K562 (cell line): ENCODE results near the gene MAP4K1. TPM values are rescaled to one million over a fixed set of nuclear protein-coding genes. Genes with fewer than 3 reads are reported as not detected.

Source experiments
- ARHGAP35 ChIP-seq: fragments of 450-650 bp; IDR thresholded peaks from 2 replicates; pipeline ENCODE4 v1.6.1; 2018; ENCODE audit not compliant: partially characterized antibody
- FOXP1 ChIP-seq: sonication (generic); formaldehyde crosslinking; IDR thresholded peaks from 2 replicates; pipeline ENCODE4 v1.8.0; 2022; ENCODE audit warnings: mild to moderate bottlenecking, missing genetic modification reagents
- OTX1 ChIP-seq: fragments of 450-650 bp; formaldehyde crosslinking; IDR thresholded peaks from 2 replicates; pipeline ENCODE4 v1.4.0; 2022; ENCODE audit warnings: mild to moderate bottlenecking
- SAP30 ChIP-seq: fragments of 200-600 bp; sonication (generic); IDR thresholded peaks from 2 replicates; pipeline ENCODE4 v1.6.1; 2012; ENCODE audit warnings: borderline replicate concordance, low read depth, mild to moderate bottlenecking, moderate library complexity, low read length, control low read depth, inconsistent platforms; ENCODE audit not compliant: insufficient read depth, poor library complexity, severe bottlenecking
- SP2 ChIP-seq: IDR thresholded peaks from 2 replicates; pipeline ENCODE4 v1.6.1; 2011; ENCODE audit warnings: mild to moderate bottlenecking, low read depth, low read length, moderate library complexity; ENCODE audit not compliant: poor library complexity, severe bottlenecking; ENCODE audit errors: extremely low read depth
- ZNF24 ChIP-seq: fragments of 450-650 bp; IDR thresholded peaks from 2 replicates; pipeline ENCODE4 v1.6.1; 2016
- ZNF785 ChIP-seq: fragments of 250-450 bp; sonication (Bioruptor Pico); IDR thresholded peaks from 2 replicates; pipeline ENCODE4 v1.4.0; 2020; ENCODE audit warnings: mild to moderate bottlenecking
- polyA plus RNA-seq, 8 experiments: library from polyadenylated mRNA; depleted of rRNA in 4 of 8; stranded (reverse) in 5 of 8; unstranded in 3 of 8; fragments of >200 nt; fragmentation: Nextera tagmentation in 2 of 8; fragmentation: Illumina TruSeq in 1 of 8; extraction: Ambion mirVana in 2 of 8; extraction: Trizol in 1 of 8; gene quantifications; 2 replicates each; pipeline versions ENCODE4 v1.2.1 to v1.2.3, GENCODE V29; 2011 to 2014; ENCODE audit warnings: inconsistent platforms in 1 of 8, missing spikeins in 1 of 8
- total RNA-seq, 7 experiments: library from RNA; depleted of rRNA in 6 of 7; stranded (reverse); fragments of >200 nt in 6 of 7; fragmentation: Illumina TruSeq in 2 of 7; extraction: Trizol in 2 of 7; gene quantifications; 2 replicates each; pipeline versions ENCODE4 v1.2.1 to v1.2.3, GENCODE V29; 2011 to 2021; ENCODE audit warnings: low replicate concordance in 1 of 7
- TF ChIP-seq, protein P1 (sequence below): fragments of 450-650 bp; formaldehyde crosslinking; IDR thresholded peaks from 2 replicates; pipeline ENCODE4 v1.4.0; 2022; ENCODE audit warnings: missing genetic modification characterization
- TF ChIP-seq, protein P2 (sequence below): fragments of 250-450 bp; sonication (Bioruptor Pico); IDR thresholded peaks from 2 replicates; pipeline ENCODE4 v1.8.0; 2021; ENCODE audit warnings: moderate library complexity, mild to moderate bottlenecking, inconsistent platforms
- TF ChIP-seq, protein P3 (sequence below): fragments of 450-650 bp; IDR thresholded peaks from 2 replicates; pipeline ENCODE4 v1.6.1; 2016; ENCODE audit warnings: mild to moderate bottlenecking, moderate library complexity

Gene MAP4K1
- total and polyA plus RNA-seq, 9 of the 15 experiments (the other 6 are each of a cell fraction or from before 2014, with no cell fraction given), result 0.14 to 3.2 (median 0.73) TPM; not detected in 1

DNA sequence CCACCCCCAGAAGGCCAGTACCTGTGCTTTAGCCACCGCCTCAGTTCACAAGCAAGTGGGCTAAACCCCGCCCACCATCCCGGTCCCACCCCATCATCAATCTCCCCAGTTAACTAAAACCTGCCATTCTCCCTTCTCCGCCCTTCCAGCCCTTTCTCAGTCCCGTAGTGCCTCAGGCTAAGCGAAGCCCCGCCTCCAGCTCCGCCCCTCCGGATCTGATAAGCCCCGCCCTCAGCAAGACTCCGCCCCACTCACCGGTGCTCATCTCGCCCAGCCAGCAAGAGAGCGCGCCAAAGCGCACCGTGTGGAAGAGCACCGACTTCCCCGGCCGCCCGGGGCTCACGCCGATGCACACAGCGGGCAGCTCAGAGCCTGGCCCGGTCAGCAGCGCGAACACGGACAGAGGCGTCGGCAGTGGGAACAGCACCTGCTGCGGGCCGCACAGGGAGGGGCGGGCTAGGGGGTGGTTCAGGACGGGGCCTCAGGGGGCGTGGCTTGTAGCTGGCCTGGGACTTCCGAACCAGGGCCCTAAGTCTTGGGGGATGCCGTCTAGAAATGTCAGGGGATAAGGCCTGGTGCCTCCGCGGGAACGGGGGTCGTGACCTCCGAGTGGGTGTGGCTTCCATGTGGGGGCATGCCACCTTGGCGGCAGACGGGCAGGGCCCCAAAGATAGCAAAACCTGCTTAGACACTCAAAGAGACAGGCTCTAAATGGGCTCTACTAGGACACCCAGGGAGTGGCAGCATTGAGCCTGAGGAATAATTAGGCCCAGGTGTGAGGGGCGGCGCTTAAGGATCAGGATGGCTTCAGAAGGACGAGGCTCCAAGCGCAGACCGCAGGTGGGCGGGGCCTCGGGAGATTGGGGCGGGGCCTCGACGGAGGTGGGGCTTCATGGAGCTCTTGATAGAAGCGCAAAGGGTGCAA is 21.4 kb downstream of the MAP4K1 start (continued):
- TF ChIP-seq, protein P1, sequence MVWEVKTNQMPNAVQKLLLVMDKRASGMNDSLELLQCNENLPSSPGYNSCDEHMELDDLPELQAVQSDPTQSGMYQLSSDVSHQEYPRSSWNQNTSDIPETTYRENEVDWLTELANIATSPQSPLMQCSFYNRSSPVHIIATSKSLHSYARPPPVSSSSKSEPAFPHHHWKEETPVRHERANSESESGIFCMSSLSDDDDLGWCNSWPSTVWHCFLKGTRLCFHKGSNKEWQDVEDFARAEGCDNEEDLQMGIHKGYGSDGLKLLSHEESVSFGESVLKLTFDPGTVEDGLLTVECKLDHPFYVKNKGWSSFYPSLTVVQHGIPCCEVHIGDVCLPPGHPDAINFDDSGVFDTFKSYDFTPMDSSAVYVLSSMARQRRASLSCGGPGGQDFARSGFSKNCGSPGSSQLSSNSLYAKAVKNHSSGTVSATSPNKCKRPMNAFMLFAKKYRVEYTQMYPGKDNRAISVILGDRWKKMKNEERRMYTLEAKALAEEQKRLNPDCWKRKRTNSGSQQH (CRISPR knock-in tag), result peak; percentile 10; the same call in 1 of the 2 replicates
- TF ChIP-seq FOXP1 (0 out of 2 replicates have a peak, but pooled peaks have one; percentile 30), OTX1 (CRISPR knock-in tag) (no peak), ARHGAP35 (no peak), SP2 (no peak), ZNF785 (no peak), ZNF24 (no peak), SAP30 (peak; percentile 42)
- TF ChIP-seq, protein P2, sequence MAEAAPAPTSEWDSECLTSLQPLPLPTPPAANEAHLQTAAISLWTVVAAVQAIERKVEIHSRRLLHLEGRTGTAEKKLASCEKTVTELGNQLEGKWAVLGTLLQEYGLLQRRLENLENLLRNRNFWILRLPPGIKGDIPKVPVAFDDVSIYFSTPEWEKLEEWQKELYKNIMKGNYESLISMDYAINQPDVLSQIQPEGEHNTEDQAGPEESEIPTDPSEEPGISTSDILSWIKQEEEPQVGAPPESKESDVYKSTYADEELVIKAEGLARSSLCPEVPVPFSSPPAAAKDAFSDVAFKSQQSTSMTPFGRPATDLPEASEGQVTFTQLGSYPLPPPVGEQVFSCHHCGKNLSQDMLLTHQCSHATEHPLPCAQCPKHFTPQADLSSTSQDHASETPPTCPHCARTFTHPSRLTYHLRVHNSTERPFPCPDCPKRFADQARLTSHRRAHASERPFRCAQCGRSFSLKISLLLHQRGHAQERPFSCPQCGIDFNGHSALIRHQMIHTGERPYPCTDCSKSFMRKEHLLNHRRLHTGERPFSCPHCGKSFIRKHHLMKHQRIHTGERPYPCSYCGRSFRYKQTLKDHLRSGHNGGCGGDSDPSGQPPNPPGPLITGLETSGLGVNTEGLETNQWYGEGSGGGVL (CRISPR knock-in tag), result no peak
- TF ChIP-seq, protein P3, sequence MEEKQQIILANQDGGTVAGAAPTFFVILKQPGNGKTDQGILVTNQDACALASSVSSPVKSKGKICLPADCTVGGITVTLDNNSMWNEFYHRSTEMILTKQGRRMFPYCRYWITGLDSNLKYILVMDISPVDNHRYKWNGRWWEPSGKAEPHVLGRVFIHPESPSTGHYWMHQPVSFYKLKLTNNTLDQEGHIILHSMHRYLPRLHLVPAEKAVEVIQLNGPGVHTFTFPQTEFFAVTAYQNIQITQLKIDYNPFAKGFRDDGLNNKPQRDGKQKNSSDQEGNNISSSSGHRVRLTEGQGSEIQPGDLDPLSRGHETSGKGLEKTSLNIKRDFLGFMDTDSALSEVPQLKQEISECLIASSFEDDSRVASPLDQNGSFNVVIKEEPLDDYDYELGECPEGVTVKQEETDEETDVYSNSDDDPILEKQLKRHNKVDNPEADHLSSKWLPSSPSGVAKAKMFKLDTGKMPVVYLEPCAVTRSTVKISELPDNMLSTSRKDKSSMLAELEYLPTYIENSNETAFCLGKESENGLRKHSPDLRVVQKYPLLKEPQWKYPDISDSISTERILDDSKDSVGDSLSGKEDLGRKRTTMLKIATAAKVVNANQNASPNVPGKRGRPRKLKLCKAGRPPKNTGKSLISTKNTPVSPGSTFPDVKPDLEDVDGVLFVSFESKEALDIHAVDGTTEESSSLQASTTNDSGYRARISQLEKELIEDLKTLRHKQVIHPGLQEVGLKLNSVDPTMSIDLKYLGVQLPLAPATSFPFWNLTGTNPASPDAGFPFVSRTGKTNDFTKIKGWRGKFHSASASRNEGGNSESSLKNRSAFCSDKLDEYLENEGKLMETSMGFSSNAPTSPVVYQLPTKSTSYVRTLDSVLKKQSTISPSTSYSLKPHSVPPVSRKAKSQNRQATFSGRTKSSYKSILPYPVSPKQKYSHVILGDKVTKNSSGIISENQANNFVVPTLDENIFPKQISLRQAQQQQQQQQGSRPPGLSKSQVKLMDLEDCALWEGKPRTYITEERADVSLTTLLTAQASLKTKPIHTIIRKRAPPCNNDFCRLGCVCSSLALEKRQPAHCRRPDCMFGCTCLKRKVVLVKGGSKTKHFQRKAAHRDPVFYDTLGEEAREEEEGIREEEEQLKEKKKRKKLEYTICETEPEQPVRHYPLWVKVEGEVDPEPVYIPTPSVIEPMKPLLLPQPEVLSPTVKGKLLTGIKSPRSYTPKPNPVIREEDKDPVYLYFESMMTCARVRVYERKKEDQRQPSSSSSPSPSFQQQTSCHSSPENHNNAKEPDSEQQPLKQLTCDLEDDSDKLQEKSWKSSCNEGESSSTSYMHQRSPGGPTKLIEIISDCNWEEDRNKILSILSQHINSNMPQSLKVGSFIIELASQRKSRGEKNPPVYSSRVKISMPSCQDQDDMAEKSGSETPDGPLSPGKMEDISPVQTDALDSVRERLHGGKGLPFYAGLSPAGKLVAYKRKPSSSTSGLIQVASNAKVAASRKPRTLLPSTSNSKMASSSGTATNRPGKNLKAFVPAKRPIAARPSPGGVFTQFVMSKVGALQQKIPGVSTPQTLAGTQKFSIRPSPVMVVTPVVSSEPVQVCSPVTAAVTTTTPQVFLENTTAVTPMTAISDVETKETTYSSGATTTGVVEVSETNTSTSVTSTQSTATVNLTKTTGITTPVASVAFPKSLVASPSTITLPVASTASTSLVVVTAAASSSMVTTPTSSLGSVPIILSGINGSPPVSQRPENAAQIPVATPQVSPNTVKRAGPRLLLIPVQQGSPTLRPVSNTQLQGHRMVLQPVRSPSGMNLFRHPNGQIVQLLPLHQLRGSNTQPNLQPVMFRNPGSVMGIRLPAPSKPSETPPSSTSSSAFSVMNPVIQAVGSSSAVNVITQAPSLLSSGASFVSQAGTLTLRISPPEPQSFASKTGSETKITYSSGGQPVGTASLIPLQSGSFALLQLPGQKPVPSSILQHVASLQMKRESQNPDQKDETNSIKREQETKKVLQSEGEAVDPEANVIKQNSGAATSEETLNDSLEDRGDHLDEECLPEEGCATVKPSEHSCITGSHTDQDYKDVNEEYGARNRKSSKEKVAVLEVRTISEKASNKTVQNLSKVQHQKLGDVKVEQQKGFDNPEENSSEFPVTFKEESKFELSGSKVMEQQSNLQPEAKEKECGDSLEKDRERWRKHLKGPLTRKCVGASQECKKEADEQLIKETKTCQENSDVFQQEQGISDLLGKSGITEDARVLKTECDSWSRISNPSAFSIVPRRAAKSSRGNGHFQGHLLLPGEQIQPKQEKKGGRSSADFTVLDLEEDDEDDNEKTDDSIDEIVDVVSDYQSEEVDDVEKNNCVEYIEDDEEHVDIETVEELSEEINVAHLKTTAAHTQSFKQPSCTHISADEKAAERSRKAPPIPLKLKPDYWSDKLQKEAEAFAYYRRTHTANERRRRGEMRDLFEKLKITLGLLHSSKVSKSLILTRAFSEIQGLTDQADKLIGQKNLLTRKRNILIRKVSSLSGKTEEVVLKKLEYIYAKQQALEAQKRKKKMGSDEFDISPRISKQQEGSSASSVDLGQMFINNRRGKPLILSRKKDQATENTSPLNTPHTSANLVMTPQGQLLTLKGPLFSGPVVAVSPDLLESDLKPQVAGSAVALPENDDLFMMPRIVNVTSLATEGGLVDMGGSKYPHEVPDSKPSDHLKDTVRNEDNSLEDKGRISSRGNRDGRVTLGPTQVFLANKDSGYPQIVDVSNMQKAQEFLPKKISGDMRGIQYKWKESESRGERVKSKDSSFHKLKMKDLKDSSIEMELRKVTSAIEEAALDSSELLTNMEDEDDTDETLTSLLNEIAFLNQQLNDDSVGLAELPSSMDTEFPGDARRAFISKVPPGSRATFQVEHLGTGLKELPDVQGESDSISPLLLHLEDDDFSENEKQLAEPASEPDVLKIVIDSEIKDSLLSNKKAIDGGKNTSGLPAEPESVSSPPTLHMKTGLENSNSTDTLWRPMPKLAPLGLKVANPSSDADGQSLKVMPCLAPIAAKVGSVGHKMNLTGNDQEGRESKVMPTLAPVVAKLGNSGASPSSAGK, result peak; percentile 86
